Activated CD4-positive, alpha-beta T cell treated with anti-CD3 and anti-CD28 coated beads, Interleukin-2, amount 10 ng/mL, durations not matched to agents 24 days and 14 days (primary cell): Measurements from ENCODE around the gene FUT9. TPM values are rescaled to one million over a fixed set of nuclear protein-coding genes. Genes with fewer than 3 reads are reported as not detected.

Experiments
- DNase-seq: peaks from one replicate; pipeline ENCODE4 v3.0.0; 2022
- H3K27ac Mint-ChIP-seq: one replicate; pipeline ENCODE4 v1.8.0; 2022; ENCODE audit warnings: mild to moderate bottlenecking, mixed read lengths
- H3K27me3 Mint-ChIP-seq: one replicate; pipeline ENCODE4 v1.8.0; 2022; ENCODE audit warnings: mixed read lengths
- H3K36me3 Mint-ChIP-seq: one replicate; pipeline ENCODE4 v1.8.0; 2022; ENCODE audit warnings: low read depth, mild to moderate bottlenecking, mixed read lengths
- H3K4me1 Mint-ChIP-seq: one replicate; pipeline ENCODE4 v1.8.0; 2021; ENCODE audit warnings: mixed read lengths
- H3K4me3 Mint-ChIP-seq: one replicate; pipeline ENCODE4 v1.8.0; 2022; ENCODE audit warnings: mild to moderate bottlenecking, moderate library complexity, mixed read lengths
- H3K9me3 Mint-ChIP-seq: one replicate; pipeline ENCODE4 v1.8.0; 2021; ENCODE audit warnings: mixed read lengths
- intact Hi-C: fragments of 100-400 bp; cut with micrococcal nuclease; formaldehyde crosslinking; loops from one replicate; pipeline ENCODE4 v1.15.1; 2023
- total RNA-seq: library from RNA; stranded (reverse); gene quantifications from 2 replicates; pipeline ENCODE4 v1.2.3, GENCODE V29; 2022

The FUT9 gene
- not detected in 2 replicates for total RNA-seq

DNA sequence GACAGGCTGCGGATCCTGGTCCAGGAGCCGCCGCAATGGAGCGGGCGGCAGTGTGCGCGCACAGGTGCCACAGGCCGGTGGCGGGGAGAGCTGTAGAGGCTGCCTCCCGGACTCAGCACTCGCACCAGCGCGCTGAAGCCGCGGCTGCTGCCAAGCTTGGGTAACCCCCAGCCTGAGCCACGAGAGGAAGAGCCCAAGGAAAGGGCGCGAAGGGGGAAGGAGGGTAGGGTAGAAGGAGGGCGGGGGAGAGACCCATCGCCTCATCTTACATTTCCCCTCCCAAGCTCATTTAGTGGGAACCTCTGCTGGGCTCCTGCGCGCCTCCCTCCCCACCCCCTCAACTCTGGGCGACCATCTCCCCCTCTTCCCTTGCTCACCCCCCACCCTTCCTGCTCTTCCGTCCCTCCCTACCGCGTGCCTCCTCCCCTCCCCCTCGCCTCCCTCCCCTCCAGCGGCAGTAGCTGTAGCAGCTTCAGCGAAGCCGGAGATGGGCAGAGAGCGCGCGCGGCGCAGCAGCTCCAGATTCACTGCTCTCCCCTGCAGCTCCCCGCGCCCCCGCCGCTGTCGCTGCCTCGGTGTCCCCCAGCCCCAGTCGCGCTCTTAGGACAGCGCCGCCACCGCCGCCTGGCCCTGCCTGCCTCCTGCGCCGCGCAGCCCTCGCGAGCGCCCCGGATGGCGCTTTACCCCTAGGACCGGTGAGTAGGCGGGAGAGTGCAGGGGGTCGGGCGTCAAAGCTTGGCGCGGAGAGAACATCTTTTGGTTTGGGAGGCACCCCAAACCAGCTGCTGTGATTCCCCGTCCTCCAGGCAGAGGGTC lies at the start of gene FUT9:
Gene FUT9, plus strand, starts transcription at position 457 of the 816 bp plus-strand sequence. CDS start 187,182 bp downstream, outside the sequence.
- intact Hi-C loops: no loop called here
- Mint-ChIP-seq H3K27ac (no peak within 1 kb of the TSS), H3K27me3 (peaks cover 30% of the 10 kb centered on the region), H3K9me3 (no peaks in the 10 kb centered on the region), H3K4me1 (no peaks in the 10 kb centered on the region), H3K36me3 (no peaks in the 10 kb centered on the region), H3K4me3 (no peak within 1 kb of the TSS)
- no peak for DNase-seq

DNA sequence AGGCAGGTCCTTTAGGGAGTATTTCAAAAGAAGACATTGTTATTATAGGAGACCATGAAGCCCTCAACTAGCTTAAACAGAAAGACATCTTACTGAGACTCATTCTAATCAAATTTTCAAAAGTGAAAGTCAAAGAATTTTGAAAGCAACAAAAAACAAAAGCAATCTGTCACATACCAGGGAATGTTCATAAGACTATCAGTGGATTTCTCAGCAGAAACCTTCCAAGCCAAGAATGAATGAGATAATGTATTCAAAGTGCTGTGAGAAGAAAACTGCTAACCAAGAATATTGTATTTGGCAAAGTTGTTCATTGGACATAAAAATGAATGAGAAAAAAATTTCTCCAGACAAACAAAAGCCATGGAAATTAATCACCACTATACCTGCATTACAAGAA lies 48.2 kb upstream of the FUT9 start:
- no peaks in the 10 kb centered on the region for H3K9me3 Mint-ChIP-seq
- intact Hi-C loops: no loop called here
- H3K4me3 Mint-ChIP-seq: no peak overlapping the region
- H3K27ac Mint-ChIP-seq: no peak overlapping the region
- DNase-seq: no peak
- H3K27me3 Mint-ChIP-seq: no peaks in the 10 kb centered on the region
- no peaks in the 10 kb centered on the region for H3K36me3 Mint-ChIP-seq
- H3K4me1 Mint-ChIP-seq: no peaks in the 10 kb centered on the region

DNA sequence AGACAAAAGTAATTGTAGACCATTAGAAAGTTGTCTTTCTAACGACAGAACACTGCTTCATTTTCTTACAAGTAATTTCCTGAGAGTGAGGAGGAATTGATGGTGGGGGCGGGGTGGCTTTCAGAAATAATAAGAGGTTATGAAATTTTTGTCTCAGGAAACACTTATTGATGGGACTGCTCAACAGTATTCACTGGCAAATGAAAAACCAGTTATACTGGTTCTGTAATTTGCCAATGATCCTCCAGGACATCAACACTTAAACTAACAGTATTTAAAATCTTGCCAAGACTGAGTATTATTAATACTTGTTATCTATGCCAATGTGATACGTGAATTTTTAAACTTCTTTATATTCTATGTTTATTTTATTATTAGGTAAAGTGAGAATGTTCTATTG lies 41.8 kb upstream of the FUT9 start:
- Mint-ChIP-seq H3K27ac (no peak overlapping the region), H3K4me1 (no peaks in the 10 kb centered on the region), H3K27me3 (no peaks in the 10 kb centered on the region), H3K4me3 (no peak overlapping the region), H3K36me3 (no peaks in the 10 kb centered on the region), H3K9me3 (no peaks in the 10 kb centered on the region)
- intact Hi-C loops: no loop called here
- no peak for DNase-seq

DNA sequence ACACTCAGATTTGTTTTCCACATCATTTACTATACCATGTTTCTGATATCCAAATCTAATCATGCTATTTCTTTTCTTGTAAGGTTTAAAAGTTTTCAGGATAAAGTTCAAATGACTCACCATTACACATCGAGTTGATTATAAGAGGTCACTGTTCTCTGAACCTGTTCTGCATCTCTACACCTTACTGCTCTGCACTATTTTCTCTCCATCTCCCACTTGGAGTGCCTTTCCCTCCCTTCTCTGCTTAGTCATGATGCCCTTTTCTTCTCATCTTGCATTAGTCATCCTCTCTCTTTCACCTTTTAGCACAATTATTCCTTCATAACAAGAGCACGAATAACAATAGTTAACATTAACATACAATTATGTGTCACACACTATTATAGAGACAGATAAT lies 37.5 kb upstream of the FUT9 start:
- H3K27ac Mint-ChIP-seq: no peak overlapping the region
- no peaks in the 10 kb centered on the region for H3K4me1 Mint-ChIP-seq
- no peaks in the 10 kb centered on the region for H3K9me3 Mint-ChIP-seq
- no peaks in the 10 kb centered on the region for H3K27me3 Mint-ChIP-seq
- H3K36me3 Mint-ChIP-seq: no peaks in the 10 kb centered on the region
- no peak for DNase-seq
- intact Hi-C loops: no loop called here
- H3K4me3 Mint-ChIP-seq: no peak overlapping the region

DNA sequence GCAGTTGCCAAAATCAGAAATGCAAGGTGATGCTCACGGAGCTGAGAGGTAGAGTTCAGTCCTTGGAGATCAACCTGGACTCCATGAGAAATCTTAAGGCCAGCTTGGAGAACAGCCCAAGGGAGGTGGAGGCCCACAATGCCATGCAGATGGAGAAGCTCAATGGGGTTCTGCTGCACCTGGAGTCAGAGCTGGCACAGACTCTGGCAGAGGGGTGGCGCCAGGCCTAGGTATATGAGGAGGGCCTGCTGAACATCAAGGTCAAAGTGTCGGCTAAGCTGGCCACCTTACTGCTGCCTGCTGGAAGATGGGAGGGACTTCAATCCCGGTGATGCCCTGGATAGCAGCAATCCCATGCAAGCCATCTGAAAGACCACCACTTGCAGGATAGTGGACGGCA lies 23.9 kb upstream of the FUT9 start:
- H3K27me3 Mint-ChIP-seq: no peaks in the 10 kb centered on the region
- H3K4me1 Mint-ChIP-seq: no peaks in the 10 kb centered on the region
- H3K4me3 Mint-ChIP-seq: no peak overlapping the region
- intact Hi-C loops: no loop called here
- no peaks in the 10 kb centered on the region for H3K36me3 Mint-ChIP-seq
- no peak overlapping the region for H3K27ac Mint-ChIP-seq
- DNase-seq: no peak
- peaks cover 7% of the 10 kb centered on the region for H3K9me3 Mint-ChIP-seq

DNA sequence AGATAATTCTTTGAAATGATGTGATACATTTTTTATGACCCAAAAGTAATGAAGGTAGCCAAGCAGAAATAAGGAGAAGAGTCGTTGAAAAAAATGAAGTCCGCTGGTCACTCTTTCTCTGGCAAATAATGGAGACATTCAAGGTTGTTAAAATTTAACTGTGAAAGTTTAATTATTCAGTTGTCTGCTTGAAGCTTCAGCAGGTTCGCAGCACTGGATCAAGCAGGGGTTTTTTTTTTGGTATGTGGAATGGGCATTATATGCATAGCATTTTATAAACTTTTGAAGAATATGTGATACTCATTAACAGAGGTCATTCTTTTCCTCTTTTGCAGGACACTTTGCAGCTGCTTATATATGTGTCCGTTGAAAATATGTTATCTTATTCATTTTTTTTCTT lies 21.6 kb upstream of the FUT9 start:
- no peak for DNase-seq
- Mint-ChIP-seq H3K4me3 (no peak overlapping the region), H3K36me3 (no peaks in the 10 kb centered on the region), H3K27me3 (no peaks in the 10 kb centered on the region), H3K27ac (no peak overlapping the region), H3K4me1 (no peaks in the 10 kb centered on the region), H3K9me3 (peaks cover 7% of the 10 kb centered on the region)
- intact Hi-C loops: no loop called here

DNA sequence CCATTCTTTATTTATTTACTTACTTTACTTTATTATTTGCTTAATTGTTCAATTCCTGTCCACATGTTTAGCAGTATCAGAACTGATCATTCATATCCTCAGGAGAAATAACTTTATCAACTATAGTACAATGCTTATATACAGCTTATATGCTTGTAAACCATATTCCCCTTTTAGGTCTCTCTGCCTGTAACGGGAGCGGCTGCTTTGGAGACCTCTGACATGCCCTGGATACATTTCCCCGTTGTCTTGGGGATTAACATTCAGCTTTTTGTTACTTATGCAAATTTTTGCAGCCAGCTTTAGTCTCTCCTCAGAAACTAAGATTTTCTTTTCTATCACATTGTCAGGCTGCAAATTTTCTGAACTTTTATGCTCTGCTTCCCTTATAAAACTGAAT lies 17.6 kb upstream of the FUT9 start:
- intact Hi-C loops: no loop called here
- H3K27ac Mint-ChIP-seq: no peak overlapping the region
- no peak for DNase-seq
- H3K9me3 Mint-ChIP-seq: no peaks in the 10 kb centered on the region
- no peaks in the 10 kb centered on the region for H3K4me1 Mint-ChIP-seq
- H3K36me3 Mint-ChIP-seq: no peaks in the 10 kb centered on the region
- no peak overlapping the region for H3K4me3 Mint-ChIP-seq
- no peaks in the 10 kb centered on the region for H3K27me3 Mint-ChIP-seq

DNA sequence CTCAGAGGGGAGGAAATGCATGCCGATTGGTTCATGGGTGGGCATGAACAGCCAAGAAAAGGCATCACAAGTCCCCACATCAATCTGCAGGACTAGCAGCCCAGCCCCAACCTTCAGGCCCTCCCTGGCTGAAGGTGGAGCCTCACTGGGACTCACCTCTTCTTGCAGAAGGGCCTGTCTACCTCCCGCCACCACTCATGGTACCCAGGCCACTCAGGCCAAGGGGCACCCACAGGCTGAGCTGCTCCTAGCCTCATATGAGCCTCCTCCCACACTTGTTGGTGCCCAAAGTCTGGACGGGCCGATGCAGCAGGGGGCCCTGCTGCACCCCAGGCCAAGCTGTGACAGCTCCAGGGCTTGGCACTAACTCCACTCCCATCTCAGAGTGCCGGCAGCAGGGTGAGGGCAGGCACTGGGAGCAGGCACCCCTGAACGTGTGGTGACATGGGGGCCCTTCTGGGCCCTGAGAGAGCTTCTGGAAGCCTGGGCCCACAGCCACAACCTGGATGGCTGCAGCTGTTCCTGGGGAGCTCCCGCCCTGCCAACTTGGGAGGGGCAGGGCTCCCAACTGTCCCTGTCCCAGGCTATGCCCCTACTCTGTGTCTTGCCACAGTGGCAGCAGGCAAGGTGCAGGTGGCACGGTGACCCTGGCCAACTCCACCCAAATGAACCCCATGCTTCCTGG lies 13.7 kb upstream of the FUT9 start:
- no peaks in the 10 kb centered on the region for H3K9me3 Mint-ChIP-seq
- no peaks in the 10 kb centered on the region for H3K36me3 Mint-ChIP-seq
- no peak for DNase-seq
- H3K4me1 Mint-ChIP-seq: no peaks in the 10 kb centered on the region
- intact Hi-C loops: no loop called here
- no peak overlapping the region for H3K4me3 Mint-ChIP-seq
- H3K27ac Mint-ChIP-seq: no peak overlapping the region
- H3K27me3 Mint-ChIP-seq: no peaks in the 10 kb centered on the region

DNA sequence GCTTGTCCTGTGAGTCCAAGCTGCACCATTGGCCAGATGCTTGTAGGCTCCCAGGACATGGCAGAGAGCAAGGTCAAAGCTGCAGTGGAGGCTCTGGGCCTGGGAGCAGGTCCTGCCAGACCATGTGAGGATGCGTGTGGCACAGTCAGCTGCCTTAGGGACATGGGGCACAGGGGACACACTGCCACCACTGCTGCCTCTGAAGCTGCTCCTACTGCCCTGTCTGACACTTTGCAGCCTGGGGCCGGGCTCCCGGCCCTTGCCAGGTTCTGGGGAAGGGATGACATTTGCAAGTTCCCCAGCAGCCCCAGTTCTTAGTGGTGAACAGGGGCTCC lies 13.2 kb upstream of the FUT9 start:
- Mint-ChIP-seq H3K4me3 (no peak overlapping the region), H3K27ac (no peak overlapping the region), H3K36me3 (no peaks in the 10 kb centered on the region), H3K4me1 (no peaks in the 10 kb centered on the region), H3K9me3 (no peaks in the 10 kb centered on the region), H3K27me3 (no peaks in the 10 kb centered on the region)
- DNase-seq: no peak
- intact Hi-C loops: no loop called here

DNA sequence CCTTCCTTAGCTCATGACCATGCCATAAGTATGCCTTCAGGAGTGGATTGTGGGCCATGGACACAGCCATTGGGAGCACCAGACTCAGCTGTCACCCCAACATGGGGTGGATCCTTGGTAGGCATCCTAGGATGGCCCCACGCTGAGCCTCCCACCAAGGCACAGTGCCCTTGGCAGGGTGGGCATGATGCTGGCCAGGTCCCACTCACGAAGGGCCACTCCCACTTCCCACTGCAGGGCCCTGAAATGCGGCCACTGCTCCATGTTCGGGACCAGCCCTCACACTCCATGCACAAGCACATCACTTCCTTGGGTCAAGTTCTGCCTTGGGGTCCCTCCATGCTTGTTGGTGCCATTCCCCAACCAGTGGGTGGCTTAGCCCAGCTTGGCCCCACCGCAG lies 12.9 kb upstream of the FUT9 start:
- Mint-ChIP-seq H3K27ac (no peak overlapping the region), H3K27me3 (no peaks in the 10 kb centered on the region), H3K4me3 (no peak overlapping the region), H3K36me3 (no peaks in the 10 kb centered on the region), H3K4me1 (no peaks in the 10 kb centered on the region), H3K9me3 (no peaks in the 10 kb centered on the region)
- DNase-seq: no peak
- intact Hi-C loops: no loop called here

DNA sequence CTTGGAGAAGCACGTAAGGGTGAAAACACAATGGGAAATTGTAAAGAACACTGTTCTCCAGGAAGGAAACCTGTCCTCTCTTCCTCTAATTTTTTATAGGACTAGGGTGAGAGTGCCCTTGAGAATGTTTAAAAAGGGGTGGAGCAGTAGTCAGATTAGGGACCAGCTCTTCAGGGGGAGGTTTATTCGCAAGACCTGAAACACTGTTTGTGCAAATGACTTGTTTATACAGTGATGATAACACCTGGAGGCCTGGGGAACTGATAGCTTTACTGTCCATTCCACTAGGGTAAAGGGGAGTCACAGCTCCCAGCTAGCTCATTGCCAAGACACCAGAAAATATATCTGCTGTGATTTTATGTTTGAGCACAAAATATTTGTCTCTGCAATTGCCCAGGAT lies 8.1 kb upstream of the FUT9 start:
- Mint-ChIP-seq H3K9me3 (no peaks in the 10 kb centered on the region), H3K27me3 (no peaks in the 10 kb centered on the region), H3K4me1 (no peaks in the 10 kb centered on the region), H3K36me3 (no peaks in the 10 kb centered on the region), H3K27ac (no peak overlapping the region), H3K4me3 (no peak overlapping the region)
- no peak for DNase-seq
- intact Hi-C loops: no loop called here

DNA sequence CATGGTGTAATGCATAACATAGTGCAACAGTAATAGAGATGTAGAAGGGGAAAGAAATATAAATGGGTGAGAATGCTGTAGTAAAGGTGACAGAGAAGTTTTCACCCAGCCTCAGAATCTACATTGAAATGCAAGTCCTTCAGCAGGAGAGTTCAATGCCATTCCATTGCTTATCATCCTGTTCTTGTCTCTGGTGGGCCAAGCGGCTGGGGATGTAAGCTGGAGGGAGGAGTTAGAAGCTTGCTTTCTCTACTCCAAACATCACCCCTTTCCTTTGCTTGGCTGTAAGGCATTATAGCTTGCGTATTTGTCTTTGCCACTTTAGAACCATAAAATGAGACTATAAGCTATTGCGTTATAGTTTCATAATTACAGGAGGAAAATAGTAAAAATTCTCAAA lies 2.2 kb upstream of the FUT9 start:
- DNase-seq: no peak
- peaks cover 30% of the 10 kb centered on the region for H3K27me3 Mint-ChIP-seq
- no peaks in the 10 kb centered on the region for H3K36me3 Mint-ChIP-seq
- intact Hi-C loops: no loop called here
- no peak overlapping the region for H3K27ac Mint-ChIP-seq
- no peaks in the 10 kb centered on the region for H3K9me3 Mint-ChIP-seq
- H3K4me1 Mint-ChIP-seq: no peaks in the 10 kb centered on the region
- no peak overlapping the region for H3K4me3 Mint-ChIP-seq

DNA sequence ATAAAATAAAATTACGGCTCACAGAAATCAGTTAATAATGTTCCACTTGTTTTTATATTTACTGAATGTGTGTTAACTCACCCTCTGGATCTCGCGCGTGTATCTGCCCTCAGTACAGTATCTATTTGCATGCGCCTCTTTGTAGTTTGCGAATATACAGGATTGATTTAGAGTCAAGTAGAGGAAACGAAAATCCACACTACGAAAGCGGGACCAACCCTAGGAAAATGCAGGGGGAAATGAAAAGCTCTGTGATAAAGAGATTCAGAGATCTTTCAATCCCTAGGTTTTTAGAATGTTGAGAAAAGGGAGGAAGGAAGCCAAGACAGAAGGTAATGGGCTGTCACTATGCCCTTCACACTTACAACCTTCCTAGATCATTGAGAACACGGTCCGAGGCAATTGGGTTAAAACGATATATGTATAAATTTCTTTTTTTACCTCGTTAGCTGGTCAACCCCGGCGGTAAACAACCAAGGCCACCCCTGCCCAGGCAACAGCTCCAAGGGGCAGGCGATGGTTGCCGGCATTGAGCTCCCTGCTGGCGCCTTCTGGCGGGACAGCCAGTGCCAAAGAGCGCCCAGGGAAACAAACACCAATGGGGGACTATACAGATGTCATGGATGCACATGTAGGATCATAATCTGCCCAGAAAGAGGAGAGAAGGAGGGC lies 792 bp upstream of the FUT9 start:
- no peak overlapping the region for H3K4me3 Mint-ChIP-seq
- DNase-seq: no peak
- H3K27ac Mint-ChIP-seq: no peak overlapping the region
- intact Hi-C loops: no loop called here
- H3K27me3 Mint-ChIP-seq: peaks cover 30% of the 10 kb centered on the region
- H3K9me3 Mint-ChIP-seq: no peaks in the 10 kb centered on the region
- H3K36me3 Mint-ChIP-seq: no peaks in the 10 kb centered on the region
- H3K4me1 Mint-ChIP-seq: no peaks in the 10 kb centered on the region

DNA sequence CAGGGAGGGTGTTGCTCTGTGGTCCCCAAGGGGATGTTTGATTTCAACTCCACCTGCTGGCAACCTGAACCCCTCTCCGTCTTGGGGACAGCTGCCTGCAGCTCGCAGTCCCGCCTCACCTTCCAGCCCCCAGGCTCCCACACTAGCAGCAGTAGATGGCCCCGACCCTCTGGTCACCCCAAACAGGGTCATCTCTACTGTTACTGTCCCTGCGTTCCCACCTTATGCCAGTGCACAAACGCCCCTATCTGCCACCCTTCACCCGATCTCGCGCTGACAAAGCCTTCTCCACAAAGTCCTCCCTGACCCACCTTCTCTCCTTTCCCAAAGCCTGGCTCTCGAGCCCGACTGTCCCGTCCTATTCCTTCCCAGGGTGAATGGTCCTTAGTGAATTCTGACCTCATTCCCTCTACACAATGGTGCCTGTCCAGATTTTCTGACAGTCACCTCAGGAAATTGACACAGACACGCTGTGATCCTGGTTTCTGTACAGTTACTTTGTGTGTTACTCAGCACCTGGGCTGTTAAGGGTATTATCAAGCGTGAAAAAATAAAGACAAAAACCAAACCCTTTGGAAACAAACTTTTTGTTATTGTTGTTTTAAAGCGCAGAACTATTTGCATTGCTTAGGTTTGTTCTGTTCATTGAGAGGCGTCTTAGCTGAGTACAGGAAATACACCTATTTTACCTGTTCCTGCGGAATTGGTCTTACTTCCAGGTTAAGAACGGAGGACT lies 728 bp downstream of the FUT9 start:
- H3K4me3 Mint-ChIP-seq: no peak overlapping the region
- H3K36me3 Mint-ChIP-seq: no peaks in the 10 kb centered on the region
- no peaks in the 10 kb centered on the region for H3K9me3 Mint-ChIP-seq
- DNase-seq: no peak
- no peaks in the 10 kb centered on the region for H3K4me1 Mint-ChIP-seq
- H3K27ac Mint-ChIP-seq: no peak overlapping the region
- H3K27me3 Mint-ChIP-seq: peaks cover 30% of the 10 kb centered on the region
- intact Hi-C loops: no loop called here
